HepG2 (cell line): ENCODE measurements around the gene PTPN3. TPM values are rescaled to one million over a fixed set of nuclear protein-coding genes. Genes with fewer than 3 reads are reported as not detected.

Experiments used
- ATAC-seq: fragments of 200-7000 bp; cut with Tn5 transposase; 3 replicates; pipeline ENCODE4 v1.9.1; 2020; ENCODE audit warnings: mild to moderate bottlenecking, moderate library complexity
- BruUV-seq: library from RNA; stranded (reverse); fragments of 400-500 nt; replicated peaks from 2 replicates; lab custom pipeline; 2021; lab: Mats Ljungman, UMichigan
- CTCF ChIA-PET: fragments of 300-600 bp; formaldehyde crosslinking; extraction: SDS; loops from one replicate; lab custom pipeline; 2021; ENCODE audit warnings: low total read pairs, inconsistent platforms, low intra/inter-chr PET ratio; lab: Yijun Ruan, JAX
- POLR2A ChIA-PET: fragments of 350-600 bp; sonication (Branson Sonifier 250); formaldehyde crosslinking; loops from one replicate; lab custom pipeline; 2020; ENCODE audit warnings: antibody characterized with exemption, inconsistent platforms; lab: Yijun Ruan, JAX
- DNase-seq: peaks from one replicate; pipeline ENCODE4 v3.0.0-alpha.2; 2015; ENCODE audit warnings: low spot score
- FAIRE-seq: peaks from 3 replicates; lab custom pipeline; 2011; peaks lifted over from hg19 to GRCh38; lab: Jason Lieb, UNC
- H2AFZ ChIP-seq: one replicate; pipeline ENCODE4 v1.6.1; 2011; ENCODE audit warnings: low read length, inconsistent platforms
- H3K27ac ChIP-seq: fragments of 300-600 bp; 3 replicates; pipeline ENCODE4 v1.8.0; 2011; ENCODE audit warnings: mixed run types, mild to moderate bottlenecking, mixed read lengths, low read length, inconsistent platforms; ENCODE audit not compliant: insufficient read depth; ENCODE audit errors: extremely low read length
- H3K27me3 ChIP-seq, 2 experiments: fragments of 200-600 bp in 1 of 2; 2 replicates in 1 of 2; 3 replicates in 1 of 2; pipeline versions ENCODE4 v1.6.0 to v1.8.0; 2011; ENCODE audit warnings: low read length in 2 of 2, mild to moderate bottlenecking in 2 of 2, moderate library complexity in 2 of 2, inconsistent platforms in 1 of 2; ENCODE audit not compliant: insufficient read depth in 2 of 2, control insufficient read depth in 1 of 2
- H3K36me3 ChIP-seq, 2 experiments: fragments of 200-600 bp in 1 of 2; replicated peaks in 1 of 2; 2 replicates in 1 of 2; 3 replicates in 1 of 2; pipeline versions ENCODE4 v1.5.1 to v1.8.0; 2011; ENCODE audit warnings: low read length in 2 of 2, inconsistent platforms in 1 of 2; ENCODE audit not compliant: insufficient read depth in 2 of 2, control insufficient read depth in 1 of 2
- H3K4me1 ChIP-seq: 2 replicates; pipeline ENCODE4 v1.5.1; 2012; ENCODE audit warnings: low read length, inconsistent platforms; ENCODE audit not compliant: insufficient read depth
- H3K4me2 ChIP-seq: 2 replicates; pipeline ENCODE4 v1.6.0; 2011; ENCODE audit warnings: low read depth, low read length, inconsistent platforms
- H3K4me3 ChIP-seq, 3 experiments: fragments of 200-600 bp in 1 of 3; sonication (generic), shearing (Covaris generic) in 1 of 3; replicated peaks in 1 of 3; 2 replicates each; pipeline ENCODE4 v1.5.1; 2011 to 2016; ENCODE audit warnings: low read length in 3 of 3, inconsistent platforms in 2 of 3, low read depth in 2 of 3, mild to moderate bottlenecking in 2 of 3, control low read depth in 1 of 3, mixed read lengths in 1 of 3; ENCODE audit not compliant: insufficient read depth in 1 of 3
- H3K79me2 ChIP-seq: one replicate; pipeline ENCODE4 v1.6.1; 2011; ENCODE audit warnings: low read length, inconsistent platforms; ENCODE audit not compliant: insufficient read depth
- H3K9ac ChIP-seq: 2 replicates; pipeline ENCODE4 v1.6.0; 2011; ENCODE audit warnings: mild to moderate bottlenecking, low read depth, low read length, inconsistent platforms; ENCODE audit not compliant: insufficient read depth
- H3K9me3 ChIP-seq: 2 replicates; pipeline ENCODE4 v1.5.1; 2012; ENCODE audit warnings: mild to moderate bottlenecking, low read length
- H4K20me1 ChIP-seq: 2 replicates; pipeline ENCODE4 v1.6.0; 2011; ENCODE audit warnings: inconsistent platforms, mild to moderate bottlenecking, low read length, moderate library complexity; ENCODE audit not compliant: insufficient read depth
- ATF2 ChIP-seq: sonication (generic); formaldehyde crosslinking; IDR thresholded peaks from 2 replicates; pipeline ENCODE4 v1.4.0; 2020; ENCODE audit warnings: missing genetic modification reagents
- FOXK1 ChIP-seq: sonication (generic); formaldehyde crosslinking; IDR thresholded peaks from 2 replicates; pipeline ENCODE4 v1.4.0; 2020; ENCODE audit warnings: low read depth, missing genetic modification reagents, borderline replicate concordance
- HNRNPLL ChIP-seq: fragments of 200-400 bp; formaldehyde crosslinking; IDR thresholded peaks from 2 replicates; pipeline ENCODE4 v1.6.1; 2017; ENCODE audit warnings: mild to moderate bottlenecking, low read depth, low read length; ENCODE audit not compliant: poor library complexity, severe bottlenecking
- KLF9 ChIP-seq: IDR thresholded peaks from 2 replicates; pipeline ENCODE4 v1.6.1; 2016; ENCODE audit warnings: low read depth
- RXRA ChIP-seq: sonication (generic); formaldehyde crosslinking; IDR thresholded peaks from 2 replicates; pipeline ENCODE4 v1.5.1; 2020; ENCODE audit warnings: missing genetic modification reagents
- ZFYVE20 ChIP-seq: sonication (generic); formaldehyde crosslinking; IDR thresholded peaks from 2 replicates; pipeline ENCODE4 v1.8.0; 2023; ENCODE audit warnings: low read depth, mild to moderate bottlenecking, moderate library complexity, missing genetic modification reagents, borderline replicate concordance
- ZNF317 ChIP-seq: sonication (generic); formaldehyde crosslinking; IDR thresholded peaks from 2 replicates; pipeline ENCODE4 v1.5.0; 2020; ENCODE audit warnings: mild to moderate bottlenecking, missing genetic modification reagents
- ZNF432 ChIP-seq: sonication (generic); formaldehyde crosslinking; IDR thresholded peaks from 2 replicates; pipeline ENCODE4 v1.5.0; 2020; ENCODE audit warnings: missing genetic modification reagents, mild to moderate bottlenecking, borderline replicate concordance
- ZNF543 ChIP-seq: sonication (generic); formaldehyde crosslinking; IDR thresholded peaks from 2 replicates; pipeline ENCODE4 v1.4.0; 2020; ENCODE audit warnings: mild to moderate bottlenecking, missing genetic modification reagents
- ZNF550 ChIP-seq: sonication (generic); formaldehyde crosslinking; IDR thresholded peaks from 2 replicates; pipeline ENCODE4 v1.4.0; 2020; ENCODE audit warnings: mild to moderate bottlenecking, missing genetic modification reagents, borderline replicate concordance
- ZNF572 ChIP-seq: sonication (generic); formaldehyde crosslinking; IDR thresholded peaks from 2 replicates; pipeline ENCODE4 v1.5.1; 2020; ENCODE audit warnings: mild to moderate bottlenecking, missing genetic modification reagents
- ZNF747 ChIP-seq: sonication (generic); formaldehyde crosslinking; IDR thresholded peaks from 2 replicates; pipeline ENCODE4 v1.8.1; 2023; ENCODE audit warnings: missing genetic modification reagents, mild to moderate bottlenecking, borderline replicate concordance
- ZNF749 ChIP-seq: sonication (generic); formaldehyde crosslinking; IDR thresholded peaks from 2 replicates; pipeline ENCODE4 v1.8.0; 2022; ENCODE audit warnings: mild to moderate bottlenecking, missing genetic modification reagents, moderate library complexity, borderline replicate concordance
- WGBS: methylation state at CpG from one replicate; pipeline ENCODE4 v1.1.6; 2017; ENCODE audit warnings: low lambda C conversion rate; 5-methylcytosine and 5-hydroxymethylcytosine counted together
- in situ Hi-C: cut with HindIII; loops from 2 replicates; pipeline ENCODE4 v1.10.0; 2017; ENCODE audit warnings: low pct_unique_long_range_greater_than_20kb; ENCODE audit not compliant: extremely low pct_ligation_motif_present
- intact Hi-C: fragments of 100-400 bp; cut with micrococcal nuclease; formaldehyde crosslinking; loops from one replicate; pipeline ENCODE4 v1.10.0; 2022; ENCODE audit not compliant: unreplicated experiment
- polyA plus RNA-seq, 8 experiments: library from polyadenylated mRNA; depleted of rRNA in 3 of 8; stranded (reverse) in 7 of 8; unstranded in 1 of 8; fragments of >200 nt; fragmentation: Illumina TruSeq in 4 of 8; extraction: Trizol in 4 of 8; gene quantifications; 2 replicates each; pipeline versions ENCODE4 v1.2.1 to v1.2.3, GENCODE V29; 2011 to 2016; ENCODE audit warnings: low read depth in 4 of 8, missing spikeins in 1 of 8, mixed read lengths in 1 of 8; ENCODE audit not compliant: insufficient read depth in 1 of 8
- total RNA-seq, 5 experiments: library from RNA; depleted of rRNA; stranded (reverse); fragments of >200 nt; fragmentation: Illumina TruSeq; extraction: Trizol; gene quantifications; 2 replicates each; pipeline ENCODE4 v1.2.3, GENCODE V29; 2016; ENCODE audit warnings: low read depth in 1 of 5

PTPN3 gene
- total and polyA plus RNA-seq, 2 of the 13 experiments (the other 11 are each of a cell fraction or from before 2014, with no cell fraction given), result 5.6 to 20.5 TPM

- H3K79me2 ChIP-seq, result peaks cover 6% of the 10 kb centered on the region
- no TSS peak for BruUV-seq
- ATAC-seq (no peak), FAIRE-seq (no peak), DNase-seq (no peak)
- no peaks in the 10 kb centered on the region for H4K20me1 ChIP-seq
- H3K9ac ChIP-seq, result no peak overlapping the region
- CTCF ChIA-PET, result interaction anchor here (2.3 to 2.4 kb wide), 2 partner anchors 28 to 52 kb away, joined by 12 to 14 read pairs; no protein-coding TSS in a partner anchor
- no peak overlapping the region for H3K4me3 ChIP-seq
- intact Hi-C loops, result loop anchor here (1.0 to 5.0 kb wide), 4 partner anchors 8 to 51 kb away; no protein-coding TSS in a partner anchor
- no peak overlapping the region for H2AFZ ChIP-seq
- no peak for TF ChIP-seq ZNF543
- TF ChIP-seq ZNF572 (CRISPR knock-in tag), result no peak
- no peak for TF ChIP-seq HNRNPLL
- no peak for TF ChIP-seq ZFYVE20 (CRISPR knock-in tag)
- no peak for TF ChIP-seq ZNF317 (CRISPR knock-in tag)
- no peak for TF ChIP-seq ATF2 (CRISPR knock-in tag)
- no peak for TF ChIP-seq KLF9 (CRISPR knock-in tag)
- TF ChIP-seq RXRA (CRISPR knock-in tag), result no peak
- no peak for TF ChIP-seq ZNF550 (CRISPR knock-in tag)
- no peak for TF ChIP-seq ZNF432 (CRISPR knock-in tag)
- no peak for TF ChIP-seq ZNF749
- TF ChIP-seq FOXK1, result no peak
- no peak for TF ChIP-seq ZNF747 (CRISPR knock-in tag)
- H3K9me3 ChIP-seq, result no peaks in the 10 kb centered on the region
- POLR2A ChIA-PET, result interaction anchor here (1.6 to 1.7 kb wide), 2 partner anchors 9 to 30 kb away, joined by 6 read pairs; partner anchors contain the start of gene PTPN3
- WGBS, result 91% methylated on average over 5 of the region's 5 CpGs
- H3K27me3 ChIP-seq, result no peaks in the 10 kb centered on the region
- peaks cover 11% of the 10 kb centered on the region for H3K4me1 ChIP-seq
- H3K27ac ChIP-seq, result no peak overlapping the region
- in situ Hi-C loops, result no loop called here
- H3K36me3 ChIP-seq, result peaks cover 0 to 3% of the 10 kb centered on the region in 2 experiments; a peak in 2 of 5 replicates
- no peak overlapping the region for H3K4me2 ChIP-seq
Measured at GRCh38 chr9:109468927-109469326, 29.2 kb downstream of the PTPN3 start.
